ENCODE data around the gene CPEB1.

Gene CPEB1

DNA sequence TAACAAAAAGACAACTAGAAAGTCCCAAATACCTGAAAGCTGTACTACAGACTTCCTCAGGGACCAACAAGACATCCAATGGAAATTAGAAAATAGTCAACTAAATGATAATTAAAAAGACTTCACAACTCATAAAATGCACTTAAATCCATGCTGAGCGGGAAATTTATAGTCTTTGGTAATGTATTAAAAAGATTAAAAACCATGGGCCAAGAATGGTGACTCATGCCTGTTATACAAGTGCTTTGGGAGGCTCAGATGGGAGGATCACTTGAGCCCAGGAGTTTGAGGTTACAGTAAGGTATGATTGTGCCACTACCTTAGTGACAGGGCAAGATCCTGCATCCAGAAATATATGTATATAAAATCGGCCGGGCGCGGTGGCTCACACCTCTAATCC lies 45.0 kb downstream of the CPEB1 start:
- intact Hi-C loops (cut with DNase I; ENCODE audit: low total_unique reads): no loop called here
- Histone ChIP-seq H3K4me3 (no peak overlapping the region), H3K27me3 (no peaks in the 10 kb centered on the region), H3K4me1 (no peaks in the 10 kb centered on the region), H3K36me3 (no peaks in the 10 kb centered on the region), H3K27ac (no peak overlapping the region), H3K9me3 (no peaks in the 10 kb centered on the region)
- TF ChIP-seq, protein P1, sequence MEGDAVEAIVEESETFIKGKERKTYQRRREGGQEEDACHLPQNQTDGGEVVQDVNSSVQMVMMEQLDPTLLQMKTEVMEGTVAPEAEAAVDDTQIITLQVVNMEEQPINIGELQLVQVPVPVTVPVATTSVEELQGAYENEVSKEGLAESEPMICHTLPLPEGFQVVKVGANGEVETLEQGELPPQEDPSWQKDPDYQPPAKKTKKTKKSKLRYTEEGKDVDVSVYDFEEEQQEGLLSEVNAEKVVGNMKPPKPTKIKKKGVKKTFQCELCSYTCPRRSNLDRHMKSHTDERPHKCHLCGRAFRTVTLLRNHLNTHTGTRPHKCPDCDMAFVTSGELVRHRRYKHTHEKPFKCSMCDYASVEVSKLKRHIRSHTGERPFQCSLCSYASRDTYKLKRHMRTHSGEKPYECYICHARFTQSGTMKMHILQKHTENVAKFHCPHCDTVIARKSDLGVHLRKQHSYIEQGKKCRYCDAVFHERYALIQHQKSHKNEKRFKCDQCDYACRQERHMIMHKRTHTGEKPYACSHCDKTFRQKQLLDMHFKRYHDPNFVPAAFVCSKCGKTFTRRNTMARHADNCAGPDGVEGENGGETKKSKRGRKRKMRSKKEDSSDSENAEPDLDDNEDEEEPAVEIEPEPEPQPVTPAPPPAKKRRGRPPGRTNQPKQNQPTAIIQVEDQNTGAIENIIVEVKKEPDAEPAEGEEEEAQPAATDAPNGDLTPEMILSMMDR (IDR thresholded peaks at IDR 0.05): no peak
- no peak for DNase-seq

DNA sequence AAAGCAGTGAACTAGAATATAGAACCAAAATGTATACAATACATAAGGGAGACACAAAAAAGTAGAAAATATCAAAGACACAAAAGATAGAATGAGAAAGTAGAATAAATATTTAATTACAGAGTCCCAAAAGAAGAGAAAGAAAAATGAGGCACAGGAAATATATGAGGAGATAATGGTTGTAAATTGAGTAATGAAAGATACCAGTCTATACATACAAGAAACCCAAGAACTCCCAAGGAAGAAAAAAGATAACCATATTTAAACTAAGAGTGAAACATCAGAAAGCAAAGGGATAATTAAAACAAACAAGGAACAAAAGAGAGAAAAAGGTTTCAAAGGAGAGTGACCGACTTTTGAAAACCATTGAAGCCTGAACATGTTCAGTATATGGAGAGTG lies 47.3 kb downstream of the CPEB1 start:
- TF ChIP-seq, protein P1 (IDR thresholded peaks at IDR 0.05): no peak
- Histone ChIP-seq H3K4me3 (no peak overlapping the region), H3K9me3 (no peaks in the 10 kb centered on the region), H3K4me1 (no peaks in the 10 kb centered on the region), H3K27ac (no peak overlapping the region), H3K27me3 (no peaks in the 10 kb centered on the region), H3K36me3 (no peaks in the 10 kb centered on the region)
- intact Hi-C loops (cut with DNase I; ENCODE audit: low total_unique reads): no loop called here
- no peak for DNase-seq

DNA sequence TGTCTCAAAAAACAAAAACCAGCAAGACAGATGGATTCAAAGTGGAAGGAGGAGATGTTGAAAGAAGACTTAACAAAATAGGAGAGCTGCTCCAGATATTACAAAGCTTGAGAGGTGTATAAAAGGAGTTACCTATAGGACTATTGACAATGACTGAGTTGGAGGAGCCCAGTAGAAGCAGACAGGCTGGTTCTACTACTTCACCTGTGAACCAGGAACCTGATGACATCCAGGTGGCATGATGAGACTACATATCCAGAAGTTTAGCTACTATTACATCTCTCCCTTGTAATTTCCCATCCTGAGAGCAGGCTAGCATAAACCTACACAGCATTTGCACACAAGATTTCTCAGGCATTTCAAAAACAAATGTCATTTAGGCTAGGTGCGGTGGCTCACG lies 49.3 kb downstream of the CPEB1 start:
- Histone ChIP-seq H3K27ac (no peak overlapping the region), H3K4me3 (no peak overlapping the region), H3K4me1 (no peaks in the 10 kb centered on the region), H3K27me3 (no peaks in the 10 kb centered on the region), H3K36me3 (no peaks in the 10 kb centered on the region), H3K9me3 (no peaks in the 10 kb centered on the region)
- TF ChIP-seq, protein P1 (IDR thresholded peaks at IDR 0.05): no peak
- intact Hi-C loops (cut with DNase I; ENCODE audit: low total_unique reads): no loop called here
- DNase-seq: no peak

DNA sequence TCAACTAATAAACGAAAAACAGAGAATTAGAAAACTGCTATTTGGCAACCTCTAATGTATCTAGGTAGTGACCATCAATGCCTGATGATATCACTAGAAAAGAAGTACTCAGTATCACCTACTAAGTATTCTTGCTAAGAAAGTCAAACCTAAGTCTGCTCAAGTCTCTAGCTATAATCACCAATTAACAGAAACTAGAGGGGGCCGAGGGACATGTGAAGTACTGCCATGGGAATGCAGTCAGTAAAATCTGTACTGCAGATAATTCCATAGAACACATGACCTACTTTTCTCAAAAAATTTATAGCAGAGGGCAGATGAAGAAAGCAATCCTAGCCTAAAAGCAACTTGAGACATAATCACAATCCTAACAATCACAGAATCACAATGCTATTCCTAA lies 51.4 kb downstream of the CPEB1 start:
- TF ChIP-seq, protein P1 (IDR thresholded peaks at IDR 0.05): no peak
- intact Hi-C loops (cut with DNase I; ENCODE audit: low total_unique reads): no loop called here
- Histone ChIP-seq H3K4me3 (no peak overlapping the region), H3K27ac (no peak overlapping the region), H3K36me3 (no peaks in the 10 kb centered on the region), H3K9me3 (no peaks in the 10 kb centered on the region), H3K27me3 (peaks cover 0 to 3% of the 10 kb centered on the region in 2 donors), H3K4me1 (no peaks in the 10 kb centered on the region)
- no peak for DNase-seq

DNA sequence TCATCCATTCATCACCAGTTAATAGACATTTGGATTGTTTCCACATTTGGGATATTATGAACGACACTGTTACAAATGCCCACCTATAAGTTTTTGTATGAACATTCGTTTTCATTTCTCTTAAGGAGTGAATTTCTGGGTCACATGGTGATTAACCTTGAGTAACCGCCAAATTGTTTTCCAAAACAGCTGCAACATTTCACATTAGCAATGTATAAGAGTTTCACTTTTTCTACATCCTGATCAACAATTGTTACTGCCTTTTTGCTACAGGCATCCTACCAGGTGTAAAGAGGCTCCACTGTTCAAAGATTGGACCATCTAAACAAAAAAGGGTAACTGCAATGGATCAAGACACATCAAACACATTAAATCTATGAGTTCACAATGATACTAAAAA lies 52.0 kb downstream of the CPEB1 start:
- TF ChIP-seq, protein P1 (IDR thresholded peaks at IDR 0.05): no peak
- no peak for DNase-seq
- no peaks in the 10 kb centered on the region for H3K9me3 ChIP-seq
- no peak overlapping the region for H3K27ac ChIP-seq
- H3K4me1 ChIP-seq: no peaks in the 10 kb centered on the region
- intact Hi-C loops (cut with DNase I; ENCODE audit: low total_unique reads): no loop called here
- H3K4me3 ChIP-seq: no peak overlapping the region
- H3K36me3 ChIP-seq: no peaks in the 10 kb centered on the region
- peaks cover 0 to 3% of the 10 kb centered on the region in 2 donors for H3K27me3 ChIP-seq

DNA sequence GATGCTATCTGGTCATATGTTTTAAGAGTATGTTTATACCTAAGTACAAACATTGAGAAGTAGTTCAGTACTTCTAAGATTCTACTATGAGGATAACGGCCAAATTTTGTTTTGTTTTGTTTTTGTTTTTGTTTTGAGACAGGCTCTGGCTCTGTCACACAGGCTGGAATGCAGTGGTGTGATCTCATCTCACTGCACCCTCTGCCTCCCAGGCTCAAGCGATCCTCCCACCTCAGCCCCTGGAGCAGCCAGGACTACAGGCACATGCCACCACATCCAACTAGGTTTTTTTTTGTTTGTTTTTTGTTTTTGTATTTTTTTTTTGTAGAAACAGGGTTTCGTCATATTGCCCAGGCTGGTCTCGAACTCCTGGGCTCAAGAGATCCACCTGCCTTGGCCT lies 59.4 kb downstream of the CPEB1 start:
- Histone ChIP-seq H3K4me1 (no peaks in the 10 kb centered on the region), H3K36me3 (no peaks in the 10 kb centered on the region), H3K9me3 (no peaks in the 10 kb centered on the region), H3K27me3 (peaks cover 0 to 3% of the 10 kb centered on the region in 2 donors), H3K4me3 (no peak overlapping the region), H3K27ac (no peak overlapping the region)
- TF ChIP-seq, protein P1 (IDR thresholded peaks at IDR 0.05): no peak
- no peak for DNase-seq
- intact Hi-C loops (cut with DNase I; ENCODE audit: low total_unique reads): no loop called here
